Epithelial cell of esophagus (primary cell): ENCODE measurements around the gene OPRD1.

Experiments used
- DNase-seq: peaks from one replicate; pipeline ENCODE4 v3.0.0; 2010; ENCODE audit warnings: low read depth
- H3K4me3 ChIP-seq: 2 replicates; pipeline ENCODE4 v1.5.1; 2011; ENCODE audit warnings: mild to moderate bottlenecking, low read length, control low read depth
- CTCF ChIP-seq: IDR thresholded peaks from 2 replicates; pipeline ENCODE4 v1.5.1; 2011; ENCODE audit warnings: low read depth, mild to moderate bottlenecking, low read length, control low read depth, inconsistent platforms; ENCODE audit not compliant: insufficient read depth; ENCODE audit errors: missing control alignments

Gene OPRD1

DNA sequence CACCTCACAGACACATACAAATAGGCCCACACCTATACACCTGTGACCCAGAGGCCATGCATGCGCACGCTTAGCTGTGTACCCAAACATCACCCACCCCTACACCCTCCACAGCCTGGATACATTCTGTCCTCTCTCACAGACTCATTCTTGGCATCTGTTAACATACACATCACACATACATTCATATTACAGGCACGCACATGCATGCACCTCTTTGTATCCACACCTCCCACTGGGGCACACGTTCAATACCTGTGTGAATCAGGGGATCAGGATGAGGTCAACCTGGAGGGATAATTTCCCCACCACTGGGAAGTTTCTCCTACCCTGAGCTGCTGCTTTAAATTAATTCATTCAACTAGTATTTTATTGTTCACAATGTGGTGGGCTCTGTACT, 66.8 kb downstream of the OPRD1 start:
- no peak for TF ChIP-seq CTCF
- peak; percentile 72 for DNase-seq
- H3K4me3 ChIP-seq, result no peak overlapping the region

- peak; percentile 91 for DNase-seq
- peak; percentile 97 for TF ChIP-seq CTCF
- H3K4me3 ChIP-seq, result no peak overlapping the region
Measured at GRCh38 chr1:28882009-28882628, 70.1 kb downstream of the OPRD1 start.

- TF ChIP-seq CTCF, result no peak
- no peak for DNase-seq
Measured at GRCh38 chr1:28883242-28883616, 71.3 kb downstream of the OPRD1 start.

GRCh38 chr1:28885472-28885877, 73.5 kb downstream of the OPRD1 start:
- no peak overlapping the region for H3K4me3 ChIP-seq
- DNase-seq, result no peak
- no peak for TF ChIP-seq CTCF

More at GRCh38 chr1:28883242-28883616, 71.3 kb downstream of the OPRD1 start:
- no peak overlapping the region for H3K4me3 ChIP-seq

- TF ChIP-seq CTCF, result no peak
- DNase-seq, result no peak
- H3K4me3 ChIP-seq, result peak overlapping the region; percentile 88
Measured at GRCh38 chr1:28885977-28886730, 74.2 kb downstream of the OPRD1 start.

- DNase-seq, result peak; percentile 90
- TF ChIP-seq CTCF, result no peak
- peak overlapping the region; percentile 88 for H3K4me3 ChIP-seq
Measured at GRCh38 chr1:28886731-28887418, 74.9 kb downstream of the OPRD1 start.
